ENCODE results near the gene ASPM.

GRCh38 chr1:197151185-197151584 is 4.7 kb upstream of the ASPM start:
- no peak for TF ChIP-seq CTCF (IDR thresholded peaks at IDR 0.05)
- TF ChIP-seq, protein P1, sequence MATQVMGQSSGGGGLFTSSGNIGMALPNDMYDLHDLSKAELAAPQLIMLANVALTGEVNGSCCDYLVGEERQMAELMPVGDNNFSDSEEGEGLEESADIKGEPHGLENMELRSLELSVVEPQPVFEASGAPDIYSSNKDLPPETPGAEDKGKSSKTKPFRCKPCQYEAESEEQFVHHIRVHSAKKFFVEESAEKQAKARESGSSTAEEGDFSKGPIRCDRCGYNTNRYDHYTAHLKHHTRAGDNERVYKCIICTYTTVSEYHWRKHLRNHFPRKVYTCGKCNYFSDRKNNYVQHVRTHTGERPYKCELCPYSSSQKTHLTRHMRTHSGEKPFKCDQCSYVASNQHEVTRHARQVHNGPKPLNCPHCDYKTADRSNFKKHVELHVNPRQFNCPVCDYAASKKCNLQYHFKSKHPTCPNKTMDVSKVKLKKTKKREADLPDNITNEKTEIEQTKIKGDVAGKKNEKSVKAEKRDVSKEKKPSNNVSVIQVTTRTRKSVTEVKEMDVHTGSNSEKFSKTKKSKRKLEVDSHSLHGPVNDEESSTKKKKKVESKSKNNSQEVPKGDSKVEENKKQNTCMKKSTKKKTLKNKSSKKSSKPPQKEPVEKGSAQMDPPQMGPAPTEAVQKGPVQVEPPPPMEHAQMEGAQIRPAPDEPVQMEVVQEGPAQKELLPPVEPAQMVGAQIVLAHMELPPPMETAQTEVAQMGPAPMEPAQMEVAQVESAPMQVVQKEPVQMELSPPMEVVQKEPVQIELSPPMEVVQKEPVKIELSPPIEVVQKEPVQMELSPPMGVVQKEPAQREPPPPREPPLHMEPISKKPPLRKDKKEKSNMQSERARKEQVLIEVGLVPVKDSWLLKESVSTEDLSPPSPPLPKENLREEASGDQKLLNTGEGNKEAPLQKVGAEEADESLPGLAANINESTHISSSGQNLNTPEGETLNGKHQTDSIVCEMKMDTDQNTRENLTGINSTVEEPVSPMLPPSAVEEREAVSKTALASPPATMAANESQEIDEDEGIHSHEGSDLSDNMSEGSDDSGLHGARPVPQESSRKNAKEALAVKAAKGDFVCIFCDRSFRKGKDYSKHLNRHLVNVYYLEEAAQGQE (IDR thresholded peaks at IDR 0.05) = no peak
